Ramos (cell line): ENCODE results near the gene NAA60.

Source experiments
- in situ Hi-C: fragments of 300-500 bp; cut with MboI; formaldehyde crosslinking; loops from one replicate; pipeline ENCODE4 v1.14.3; 2022; ENCODE audit warnings: low sequenced_read_pairs; ENCODE audit not compliant: unreplicated experiment

Gene NAA60

GRCh38 chr16:3503523-3503922 lies 60.0 kb downstream of the NAA60 start:
- in situ Hi-C loops: no loop called here

- in situ Hi-C loops: no loop called here
These were observed 65.3 kb downstream of the NAA60 start for GRCh38 chr16:3508736-3509135.

GRCh38 chr16:3509470-3509928 lies 66.0 kb downstream of the NAA60 start:
- in situ Hi-C loops: no loop called here

- in situ Hi-C loops: no loop called here
These were observed 66.9 kb downstream of the NAA60 start for GRCh38 chr16:3510416-3510815.

GRCh38 chr16:3511286-3512180 lies 68.1 kb downstream of the NAA60 start:
- in situ Hi-C loops: no loop called here

GRCh38 chr16:3513892-3514583 lies 70.6 kb downstream of the NAA60 start:
- in situ Hi-C loops: no loop called here

- in situ Hi-C loops: no loop called here
These were observed 71.1 kb downstream of the NAA60 start for GRCh38 chr16:3514621-3515020.

GRCh38 chr16:3515897-3516296 lies 72.4 kb downstream of the NAA60 start:
- in situ Hi-C loops: no loop called here

GRCh38 chr16:3518292-3518985 lies 75.0 kb downstream of the NAA60 start:
- in situ Hi-C loops: no loop called here

GRCh38 chr16:3518986-3519348 lies 75.5 kb downstream of the NAA60 start:
- in situ Hi-C loops: no loop called here

- in situ Hi-C loops: no loop called here
These were observed 76.1 kb downstream of the NAA60 start for GRCh38 chr16:3519581-3519980.

- in situ Hi-C loops: loop anchor here (10.0 kb wide), 1 partner anchor 74 kb away; no protein-coding TSS in a partner anchor
These were observed 76.9 kb downstream of the NAA60 start for GRCh38 chr16:3520413-3520812.

GRCh38 chr16:3520841-3521240 lies 77.4 kb downstream of the NAA60 start:
- in situ Hi-C loops: loop anchor here (10.0 kb wide), 1 partner anchor 74 kb away; no protein-coding TSS in a partner anchor

GRCh38 chr16:3523281-3523680 lies 79.8 kb downstream of the NAA60 start:
- in situ Hi-C loops: loop anchor here (10.0 kb wide), 1 partner anchor 72 kb away; no protein-coding TSS in a partner anchor

- in situ Hi-C loops: loop anchor here (10.0 kb wide), 1 partner anchor 69 kb away; no protein-coding TSS in a partner anchor
These were observed 82.5 kb downstream of the NAA60 start for GRCh38 chr16:3525951-3526350.

GRCh38 chr16:3527216-3527829 lies 83.8 kb downstream of the NAA60 start:
- in situ Hi-C loops: loop anchor here (10.0 kb wide), 1 partner anchor 67 kb away; no protein-coding TSS in a partner anchor

GRCh38 chr16:3528406-3528805 lies 84.9 kb downstream of the NAA60 start:
- in situ Hi-C loops: loop anchor here (10.0 kb wide), 1 partner anchor 66 kb away; no protein-coding TSS in a partner anchor

GRCh38 chr16:3529175-3529574 lies 85.7 kb downstream of the NAA60 start:
- in situ Hi-C loops: loop anchor here (10.0 kb wide), 1 partner anchor 66 kb away; no protein-coding TSS in a partner anchor

- in situ Hi-C loops: no loop called here
These were observed 87.0 kb downstream of the NAA60 start for GRCh38 chr16:3530371-3530914.

GRCh38 chr16:3532741-3533140 lies 89.3 kb downstream of the NAA60 start:
- in situ Hi-C loops: no loop called here
